Adipocyte (in vitro differentiated cells): ENCODE data around the gene RPS6KA1.

ENCODE experiments used
- DNase-seq: peaks from one replicate; pipeline ENCODE4 v3.0.0-alpha.2; 2015; ENCODE audit warnings: low read depth
- H3K27me3 ChIP-seq: replicated peaks from 2 replicates; pipeline ENCODE4 v1.7.0; 2013; ENCODE audit warnings: mild to moderate bottlenecking, low read length, moderate library complexity; ENCODE audit not compliant: control insufficient read depth, insufficient read depth
- H3K36me3 ChIP-seq: 2 replicates; pipeline ENCODE4 v1.7.0; 2013; ENCODE audit warnings: low read length, mild to moderate bottlenecking, moderate library complexity; ENCODE audit not compliant: control insufficient read depth, insufficient read depth, severe bottlenecking
- H3K4me1 ChIP-seq: 2 replicates; pipeline ENCODE4 v1.7.0; 2013; ENCODE audit warnings: mild to moderate bottlenecking, low read length, moderate library complexity; ENCODE audit not compliant: control insufficient read depth, insufficient read depth
- H3K4me3 ChIP-seq: 2 replicates; pipeline ENCODE4 v1.7.0; 2013; ENCODE audit warnings: mild to moderate bottlenecking, low read length, moderate library complexity
- H3K9ac ChIP-seq: 2 replicates; pipeline ENCODE4 v1.7.0; 2013; ENCODE audit warnings: mild to moderate bottlenecking, low read length, moderate library complexity
- H3K9me3 ChIP-seq: 2 replicates; pipeline ENCODE4 v1.7.0; 2013; ENCODE audit warnings: mild to moderate bottlenecking, low read length, moderate library complexity; ENCODE audit not compliant: control insufficient read depth

The RPS6KA1 gene

DNA sequence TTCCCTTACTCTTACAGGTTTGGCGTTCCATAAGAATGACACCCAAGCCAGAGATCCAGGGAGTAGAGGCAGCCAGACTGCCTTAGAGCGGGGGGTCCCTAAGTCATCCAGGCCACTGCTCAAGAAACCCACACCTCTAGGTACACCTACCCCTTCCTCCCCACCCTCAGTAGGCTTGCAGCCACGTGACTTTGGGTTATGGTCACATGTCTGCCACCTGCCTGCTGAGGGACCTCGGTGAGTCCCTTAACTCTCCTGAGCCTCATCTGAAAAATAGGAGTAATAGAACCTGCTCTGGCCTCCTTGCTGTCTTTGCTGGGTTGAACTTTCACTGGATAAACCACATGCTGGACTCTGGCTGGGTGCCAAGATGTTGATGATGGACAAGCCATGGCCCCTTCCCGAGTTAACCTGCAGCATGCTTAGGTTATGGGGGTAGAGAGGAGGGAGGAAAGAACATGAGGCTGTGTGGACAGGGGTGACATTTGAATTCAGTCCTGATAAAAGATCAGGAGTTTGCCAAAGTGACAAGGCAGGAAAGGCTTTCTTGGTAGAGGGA is 4.5 kb downstream of the RPS6KA1 start:
- no peak for DNase-seq
- Histone ChIP-seq H3K36me3 (no peaks in the 10 kb centered on the region), H3K4me3 (no peak overlapping the region), H3K4me1 (peaks cover 4% of the 10 kb centered on the region), H3K27me3 (no peaks in the 10 kb centered on the region), H3K9ac (no peak overlapping the region), H3K9me3 (no peaks in the 10 kb centered on the region)

GRCh38 chr1:26535201-26535600 is 5.6 kb downstream of the RPS6KA1 start:
- Histone ChIP-seq H3K36me3 (no peaks in the 10 kb centered on the region), H3K27me3 (no peaks in the 10 kb centered on the region), H3K4me1 (peaks cover 1% of the 10 kb centered on the region), H3K4me3 (no peak overlapping the region), H3K9ac (no peak overlapping the region), H3K9me3 (no peaks in the 10 kb centered on the region)
- DNase-seq: no peak

DNA sequence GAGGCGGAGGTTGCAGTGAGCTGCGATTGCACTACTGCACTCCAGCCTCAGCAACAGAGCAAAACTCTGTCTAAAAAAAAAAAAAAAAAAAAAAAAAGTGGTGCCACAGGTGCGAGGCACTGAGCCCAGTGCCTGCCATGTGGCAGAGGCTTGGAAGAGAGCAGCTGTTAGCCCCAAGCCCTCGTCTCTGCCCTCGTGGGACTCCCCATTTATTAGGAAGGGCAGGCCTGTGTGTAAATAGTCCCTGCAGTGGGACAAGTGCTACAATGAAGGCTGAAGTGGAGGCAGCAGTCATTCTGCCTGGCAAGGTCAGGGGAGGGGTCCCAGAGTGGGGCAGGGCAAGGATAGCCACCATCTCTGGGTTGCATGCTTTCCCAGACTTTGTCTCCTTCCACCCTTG is 6.5 kb downstream of the RPS6KA1 start:
- Histone ChIP-seq H3K27me3 (no peaks in the 10 kb centered on the region), H3K4me1 (no peaks in the 10 kb centered on the region), H3K9me3 (no peaks in the 10 kb centered on the region), H3K36me3 (no peaks in the 10 kb centered on the region), H3K9ac (no peak overlapping the region), H3K4me3 (no peak overlapping the region)
- DNase-seq: no peak

- Histone ChIP-seq H3K36me3 (no peaks in the 10 kb centered on the region), H3K4me3 (no peak overlapping the region), H3K4me1 (peaks cover under 1% of the 10 kb centered on the region), H3K27me3 (no peaks in the 10 kb centered on the region), H3K9ac (no peak overlapping the region), H3K9me3 (no peaks in the 10 kb centered on the region)
- no peak for DNase-seq
These were observed 7.0 kb downstream of the RPS6KA1 start for GRCh38 chr1:26536521-26536920.

- H3K4me1 ChIP-seq: peaks cover 15% of the 10 kb centered on the region
These were observed 8.4 kb downstream of the RPS6KA1 start for GRCh38 chr1:26537951-26538352.

DNA sequence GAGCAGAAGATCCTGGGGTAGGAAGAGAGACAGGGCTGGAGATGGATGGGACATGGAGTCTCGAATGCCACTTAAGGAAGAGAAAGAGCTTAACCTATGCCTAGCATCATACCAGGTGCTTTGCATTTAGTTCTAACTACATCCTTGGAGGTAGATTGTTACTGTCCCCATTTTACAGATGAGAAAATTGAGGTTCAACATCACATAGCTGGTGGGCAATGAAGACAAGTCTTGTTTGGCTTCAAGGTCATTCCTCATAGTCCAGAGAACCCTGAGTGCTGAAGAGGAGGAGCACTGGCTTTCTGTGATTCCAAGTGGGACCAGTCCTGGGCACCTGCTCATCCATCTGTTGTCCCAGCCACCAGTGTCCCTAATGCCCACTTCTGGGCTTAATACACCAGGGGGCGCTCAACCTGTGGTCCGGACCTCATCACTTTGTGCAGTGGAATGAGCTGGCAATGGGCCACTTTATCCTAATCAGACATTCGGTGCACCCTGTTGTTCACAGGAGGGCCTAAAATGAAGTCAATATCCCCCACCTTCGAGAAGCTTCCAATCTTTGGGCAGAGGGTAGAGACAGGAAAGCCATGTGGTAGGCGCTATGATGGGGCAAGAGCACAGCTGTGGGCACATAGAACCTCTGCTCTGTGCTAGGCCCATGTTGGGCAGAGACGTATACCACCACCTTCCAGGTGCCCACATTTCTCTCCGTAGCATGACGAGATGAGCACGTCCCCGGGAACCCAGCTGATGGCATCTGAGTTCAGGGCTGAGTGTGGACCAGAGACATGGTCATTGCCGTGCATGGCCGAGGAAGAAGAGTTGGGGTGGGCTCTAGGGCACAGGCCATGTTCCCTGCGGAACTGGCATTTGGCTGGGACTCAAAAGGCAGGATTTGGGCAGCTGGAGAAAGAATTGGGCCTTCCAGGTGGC is 9.2 kb downstream of the RPS6KA1 start:
- H3K36me3 ChIP-seq: no peaks in the 10 kb centered on the region
- no peak overlapping the region for H3K9ac ChIP-seq
- H3K4me1 ChIP-seq: peaks cover 15% of the 10 kb centered on the region
- H3K27me3 ChIP-seq: no peaks in the 10 kb centered on the region
- H3K9me3 ChIP-seq: no peaks in the 10 kb centered on the region
- H3K4me3 ChIP-seq: no peak overlapping the region
- DNase-seq: peak; percentile 50

More at GRCh38 chr1:26537951-26538352, 8.4 kb downstream of the RPS6KA1 start:
- DNase-seq: peak; percentile 15
- H3K9ac ChIP-seq: no peak overlapping the region
- no peaks in the 10 kb centered on the region for H3K36me3 ChIP-seq
- H3K4me3 ChIP-seq: no peak overlapping the region
- H3K27me3 ChIP-seq: no peaks in the 10 kb centered on the region
- no peaks in the 10 kb centered on the region for H3K9me3 ChIP-seq

- H3K4me3 ChIP-seq: no peak overlapping the region
- H3K9me3 ChIP-seq: no peaks in the 10 kb centered on the region
- peaks cover 15% of the 10 kb centered on the region for H3K4me1 ChIP-seq
- no peak overlapping the region for H3K9ac ChIP-seq
- H3K27me3 ChIP-seq: no peaks in the 10 kb centered on the region
- no peaks in the 10 kb centered on the region for H3K36me3 ChIP-seq
- no peak for DNase-seq
These were observed 10.2 kb downstream of the RPS6KA1 start for GRCh38 chr1:26539722-26540121.

- Histone ChIP-seq H3K27me3 (no peaks in the 10 kb centered on the region), H3K36me3 (no peaks in the 10 kb centered on the region), H3K4me3 (no peak overlapping the region), H3K9ac (no peak overlapping the region), H3K4me1 (peaks cover 15% of the 10 kb centered on the region), H3K9me3 (no peaks in the 10 kb centered on the region)
- DNase-seq: no peak
These were observed 10.8 kb downstream of the RPS6KA1 start for GRCh38 chr1:26540351-26540750.

DNA sequence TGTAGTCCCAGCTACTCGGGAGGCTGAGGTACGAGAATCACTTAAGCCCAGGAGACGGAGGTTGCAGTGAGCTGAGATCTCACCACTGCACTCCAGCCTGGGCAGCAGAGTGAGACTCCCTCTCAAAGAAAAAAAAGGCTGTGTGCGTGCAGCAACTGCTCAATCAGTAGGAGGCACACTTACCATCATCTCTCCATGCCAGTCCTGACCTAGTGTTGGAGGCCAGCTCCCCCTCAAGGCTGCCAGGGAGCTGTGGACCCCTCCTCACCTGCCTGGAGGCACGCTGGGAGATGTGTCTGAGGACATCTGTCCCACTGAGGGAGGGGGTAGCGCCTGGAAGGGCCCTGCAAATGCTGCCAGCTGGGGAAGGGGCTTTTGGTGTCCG is 11.9 kb downstream of the RPS6KA1 start:
- Histone ChIP-seq H3K36me3 (no peaks in the 10 kb centered on the region), H3K4me3 (no peak overlapping the region), H3K27me3 (no peaks in the 10 kb centered on the region), H3K9ac (peak overlapping the region; percentile 62), H3K4me1 (peaks cover 15% of the 10 kb centered on the region), H3K9me3 (no peaks in the 10 kb centered on the region)
- no peak for DNase-seq

DNA sequence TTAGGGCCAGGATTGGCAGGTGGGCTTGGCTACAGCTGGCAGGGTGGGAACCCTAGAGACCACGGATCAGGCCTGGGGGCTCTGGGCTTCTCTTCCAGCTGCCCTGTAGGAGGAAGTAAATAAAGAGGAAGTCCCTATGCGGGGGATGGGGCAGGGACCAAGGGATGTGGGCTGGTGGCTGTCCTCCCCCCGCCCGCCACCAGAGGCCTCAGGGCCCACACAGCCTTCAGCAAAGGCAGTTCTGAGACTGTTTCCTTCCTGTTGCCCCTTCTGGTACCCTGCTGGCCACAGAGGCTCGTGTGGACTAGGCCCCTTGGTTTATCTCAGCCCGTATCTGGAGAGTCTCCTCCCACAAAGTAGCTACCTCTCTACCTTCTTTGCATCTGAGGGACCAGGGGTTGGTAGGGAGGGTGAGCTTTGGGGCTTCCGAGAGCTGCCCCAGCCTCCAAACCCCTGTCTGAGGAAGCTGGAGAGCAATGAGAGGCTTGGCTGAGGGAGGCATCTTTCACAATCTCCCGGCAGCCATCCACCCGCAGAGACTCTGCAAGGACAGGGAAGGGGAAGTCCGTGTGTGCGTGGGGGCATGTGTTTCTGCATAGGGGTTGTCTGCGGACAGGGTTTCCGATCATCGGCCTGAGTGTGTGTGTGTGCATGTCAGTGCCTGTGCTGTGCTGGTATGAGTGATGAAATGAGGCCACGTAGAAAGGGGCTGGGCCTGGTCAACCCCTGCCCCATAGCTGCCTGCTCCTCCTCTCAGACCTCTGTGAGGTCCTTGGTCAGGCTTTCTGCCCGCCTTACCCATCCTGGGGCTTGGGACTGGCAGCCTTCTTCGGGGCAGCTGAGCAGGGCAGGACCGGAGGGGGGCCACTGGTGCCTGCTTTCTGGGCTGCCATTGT is 12.5 kb downstream of the RPS6KA1 start:
- peak overlapping the region; percentile 6 for H3K4me3 ChIP-seq
- H3K9ac ChIP-seq: peak overlapping the region; percentile 62
- peak; percentile 23 for DNase-seq

More for the DNA sequence above, 12.5 kb downstream of the RPS6KA1 start:
- Histone ChIP-seq H3K4me1 (peaks cover 15% of the 10 kb centered on the region), H3K36me3 (no peaks in the 10 kb centered on the region), H3K9me3 (no peaks in the 10 kb centered on the region), H3K27me3 (no peaks in the 10 kb centered on the region)
